GM23338 (cell line): ENCODE results near the gene MKKS.

ENCODE experiments used
- CTCF ChIP-seq, 2 experiments: fragments of 200-600 bp in 1 of 2; sonication (generic) in 1 of 2; conservative IDR thresholded peaks; 2 replicates each; pipeline versions ENCODE4 v1.5.1 to v1.6.1; 2016 to 2017; ENCODE audit warnings: antibody characterized with exemption in 2 of 2, low read depth in 2 of 2, mild to moderate bottlenecking in 2 of 2, moderate library complexity in 1 of 2
- EZH2 ChIP-seq: fragments of 200-600 bp; sonication (generic); IDR thresholded peaks from one replicate; pipeline ENCODE4 v1.8.0; 2017; ENCODE audit warnings: antibody characterized with exemption, mild to moderate bottlenecking, low read depth; ENCODE audit not compliant: unreplicated experiment

DNA sequence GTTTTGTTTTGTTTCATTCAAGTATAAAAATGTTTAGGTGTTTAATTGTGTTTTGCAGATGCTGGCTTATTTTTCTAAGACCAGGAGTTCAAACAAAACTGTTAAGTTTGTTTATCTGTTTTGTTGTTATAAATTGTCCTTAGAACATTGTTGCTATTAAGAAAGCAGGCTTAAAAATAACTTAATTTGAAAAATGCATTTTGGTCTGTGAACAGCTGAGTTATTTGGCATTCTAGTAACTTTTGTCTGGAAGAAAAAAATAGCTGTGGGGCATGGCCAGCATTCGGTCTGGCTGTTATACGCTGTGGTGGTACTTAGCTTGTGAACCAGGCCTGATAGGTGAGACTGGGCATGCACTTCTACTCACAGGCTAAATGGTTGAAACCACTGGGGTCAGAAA lies 38.8 kb upstream of the MKKS start:
- TF ChIP-seq EZH2 (no peak), CTCF (conservative IDR thresholded peaks at IDR 0.05; ENCODE audit: low read depth in 2 of 2) (no peak)
